Measurements from ENCODE around the gene MORN1.

GRCh38 chr1:2393471-2393877 lies 2.1 kb upstream of the MORN1 start:
- no peak for TF ChIP-seq CTCF (IDR thresholded peaks at IDR 0.05)
- no peak for TF ChIP-seq POLR2AphosphoS5 (IDR thresholded peaks at IDR 0.05)
- no peak for TF ChIP-seq POLR2A (IDR thresholded peaks at IDR 0.05; ENCODE audit: low read depth)

Data from esophagus muscularis mucosa (tissue), 3 donors.